Activated CD8-positive, alpha-beta memory T cell treated with anti-CD3 and anti-CD28 coated beads for 48 hours (primary cell): Measurements from ENCODE around the gene KCNE1.

Experiments
- DNase-seq, 3 experiments: peaks; one replicate each; pipeline ENCODE4 v3.0.0-alpha.2; 2020; ENCODE audit warnings: low read depth in 2 of 3, low spot score in 2 of 3

The KCNE1 gene

DNA sequence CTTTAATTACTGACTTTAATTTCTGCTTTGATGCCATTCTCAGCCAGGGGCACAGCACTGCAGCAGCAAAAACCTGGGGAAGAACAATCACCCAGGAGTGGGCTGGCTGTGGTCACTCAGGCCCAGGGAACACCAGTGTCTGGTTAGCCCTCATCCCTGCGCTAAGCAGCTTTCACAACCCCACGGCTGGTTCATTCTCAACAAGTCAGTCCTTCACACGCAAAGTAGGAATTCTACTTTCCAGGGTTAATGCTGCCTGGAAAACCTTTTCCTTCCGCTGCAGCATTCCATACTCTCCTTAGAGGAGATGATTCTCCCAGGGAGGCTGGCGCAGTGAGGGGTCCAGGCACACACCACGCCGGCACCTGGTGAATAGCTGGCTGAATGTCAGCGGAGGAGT lies 24.3 kb upstream of the KCNE1 start:
- no peak for DNase-seq

DNA sequence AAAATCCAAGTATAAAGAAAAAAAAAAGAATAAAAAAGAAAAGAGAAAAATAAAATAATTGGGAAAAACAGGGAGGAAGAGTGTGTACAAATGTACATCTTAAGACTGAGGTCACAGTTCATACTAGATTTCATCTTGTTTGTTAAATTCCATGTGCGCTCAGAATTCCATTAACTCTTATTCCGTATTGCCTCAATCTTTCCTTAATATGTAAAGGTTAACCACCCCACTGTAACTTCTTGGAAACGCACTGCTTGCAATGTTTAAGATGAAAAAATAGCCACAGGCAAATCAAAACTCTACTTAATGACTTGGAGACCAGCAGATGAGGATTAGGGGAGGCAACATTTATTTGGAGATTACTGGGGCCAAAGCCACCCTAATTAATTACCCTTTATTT lies 23.9 kb upstream of the KCNE1 start:
- DNase-seq: no peak

DNA sequence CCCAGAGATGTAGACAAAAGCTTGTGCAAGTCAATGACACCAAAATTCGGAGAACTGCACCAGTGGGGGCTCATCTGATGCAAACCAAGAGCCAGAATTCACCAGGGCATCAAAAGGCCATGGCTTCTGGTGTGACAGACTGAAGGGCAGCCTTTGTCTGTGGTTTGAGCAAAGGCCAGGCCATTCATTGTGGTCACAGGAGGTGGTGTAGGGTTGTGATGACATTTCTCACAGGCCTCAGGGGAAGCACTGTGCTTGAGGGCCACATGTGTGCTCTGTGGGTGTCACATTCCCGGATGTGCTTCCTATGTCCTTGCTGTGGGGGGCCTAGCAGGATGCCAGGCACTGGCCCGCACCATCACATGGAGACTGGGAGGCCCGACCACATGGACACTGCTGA lies 22.5 kb upstream of the KCNE1 start:
- DNase-seq: no peak

DNA sequence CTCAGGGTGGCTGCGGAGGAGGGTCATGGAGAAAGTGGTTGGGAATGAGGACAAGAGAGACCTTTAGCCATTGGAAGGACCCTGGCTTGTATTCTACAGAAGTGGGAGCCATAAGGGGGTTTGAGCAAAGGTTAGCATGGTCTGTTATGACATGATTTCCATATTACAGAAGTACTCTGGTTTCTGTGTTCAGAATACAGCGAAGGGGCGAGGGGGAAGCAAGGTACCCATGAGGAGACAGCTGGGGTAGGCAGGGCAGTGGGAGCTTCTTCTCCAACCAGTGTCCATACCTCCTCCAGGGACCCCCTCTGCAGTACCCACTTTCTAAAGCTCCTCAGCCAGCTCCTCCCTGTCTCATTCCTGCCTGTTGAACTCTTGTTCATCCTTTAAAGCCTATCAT lies 21.9 kb upstream of the KCNE1 start:
- no peak for DNase-seq

DNA sequence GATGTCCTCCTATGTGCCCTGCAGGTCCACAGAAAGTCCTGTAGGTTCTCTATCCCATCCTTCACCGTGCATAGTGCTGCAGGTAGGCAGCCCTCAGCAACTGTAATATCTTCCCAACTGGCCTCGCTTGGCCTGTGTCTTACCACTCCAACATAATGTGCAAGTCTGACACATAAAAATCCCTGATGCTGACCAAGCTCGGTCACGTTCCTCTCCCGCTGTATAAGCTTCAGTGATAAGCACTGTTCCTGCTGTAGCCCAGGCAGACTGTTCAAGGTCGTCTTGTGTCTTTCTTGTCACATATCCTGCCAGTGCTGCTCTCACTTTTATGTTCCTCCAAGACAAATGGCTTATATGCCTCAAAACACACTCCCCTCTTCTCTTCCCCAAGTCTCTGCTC lies 19.4 kb upstream of the KCNE1 start:
- DNase-seq: no peak

DNA sequence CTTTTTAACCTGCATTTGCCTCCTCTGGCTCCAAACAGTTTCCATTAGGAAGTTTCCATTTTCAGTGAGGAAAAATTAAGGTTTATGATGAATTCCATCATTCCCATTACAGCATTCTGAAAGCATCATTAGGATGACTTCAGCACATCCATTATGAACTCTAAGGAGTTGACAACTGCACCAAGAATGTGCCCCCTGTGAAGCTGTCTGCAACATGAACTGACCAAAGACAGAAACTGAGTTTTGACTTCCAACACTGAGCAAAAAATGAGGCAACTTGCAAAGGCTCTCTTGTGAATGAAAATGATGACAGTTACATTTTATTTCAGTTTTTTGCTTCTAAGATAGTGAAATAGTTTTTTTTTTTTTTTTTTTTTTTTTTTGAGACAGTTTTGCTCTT lies 18.3 kb upstream of the KCNE1 start:
- DNase-seq: no peak

DNA sequence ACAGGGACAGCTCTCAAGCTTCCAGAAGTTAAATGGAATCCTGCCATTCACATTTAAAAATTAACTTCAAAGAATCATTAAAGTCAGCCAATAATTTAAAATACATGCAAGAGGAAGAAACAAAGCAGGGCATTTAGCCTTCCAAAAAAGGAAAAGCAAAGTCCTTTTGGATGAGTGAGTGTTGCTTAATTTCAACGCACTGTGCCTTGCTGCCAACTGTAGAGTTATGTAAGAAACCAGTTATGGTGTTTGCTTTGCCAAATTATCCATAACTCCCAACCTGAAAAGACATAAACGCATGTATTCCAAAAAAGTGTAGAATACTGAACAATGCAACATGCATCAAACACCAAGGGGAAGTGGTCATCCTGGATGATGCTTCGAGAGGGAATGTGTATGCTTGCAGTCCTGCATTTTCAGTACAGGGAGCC lies 16.1 kb upstream of the KCNE1 start:
- no peak for DNase-seq

DNA sequence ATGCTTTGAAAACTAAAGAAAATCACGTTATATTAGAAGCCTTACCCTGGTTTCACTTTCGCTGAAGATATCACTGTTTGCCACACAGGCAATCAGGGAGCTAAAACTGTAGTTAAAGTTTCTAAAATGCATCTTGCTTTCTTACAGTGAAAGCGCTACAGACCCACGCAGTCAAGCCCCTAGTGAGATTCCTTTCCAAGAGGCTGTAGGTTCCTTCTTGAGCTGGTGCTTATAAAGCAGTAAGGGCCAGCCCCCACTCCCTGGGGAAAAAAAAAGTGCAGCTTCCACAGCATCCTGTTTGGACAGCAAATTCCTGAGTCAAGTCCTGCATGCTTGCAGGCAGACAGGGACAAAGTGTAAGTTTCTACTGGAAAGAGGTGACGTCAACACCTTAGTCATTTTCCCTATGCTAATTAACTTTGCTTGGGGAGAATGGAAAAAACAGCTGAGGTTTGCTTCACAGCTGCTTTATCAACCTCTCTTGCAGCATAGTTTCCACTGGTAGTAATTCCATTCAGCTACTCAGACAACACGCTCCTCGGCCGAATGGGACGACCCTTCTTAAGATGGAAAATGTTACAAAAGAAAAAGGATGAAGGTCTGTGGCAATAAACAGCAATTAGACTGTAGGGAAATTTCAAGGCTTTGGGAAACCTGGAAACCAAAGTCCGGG lies 14.7 kb upstream of the KCNE1 start:
- peak in 1 of 3 experiments; percentile 13 for DNase-seq

DNA sequence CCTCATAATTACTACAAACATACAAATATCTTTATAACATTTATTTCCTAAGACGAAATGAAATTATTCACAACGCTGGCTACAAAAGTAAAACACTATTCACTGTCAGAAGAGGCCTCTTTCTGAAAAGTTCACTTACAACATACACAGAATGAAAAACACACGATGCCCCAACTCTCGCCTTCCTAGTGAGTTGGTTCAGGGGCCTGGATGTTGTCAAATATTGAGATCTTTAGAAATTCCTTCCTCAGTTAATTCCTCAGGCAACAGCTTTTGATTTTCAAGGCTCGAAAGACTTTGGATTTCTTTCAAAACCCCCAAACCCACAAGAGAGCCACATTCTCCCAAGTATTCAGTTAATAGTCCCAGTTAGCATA lies 14.2 kb upstream of the KCNE1 start:
- no peak for DNase-seq

DNA sequence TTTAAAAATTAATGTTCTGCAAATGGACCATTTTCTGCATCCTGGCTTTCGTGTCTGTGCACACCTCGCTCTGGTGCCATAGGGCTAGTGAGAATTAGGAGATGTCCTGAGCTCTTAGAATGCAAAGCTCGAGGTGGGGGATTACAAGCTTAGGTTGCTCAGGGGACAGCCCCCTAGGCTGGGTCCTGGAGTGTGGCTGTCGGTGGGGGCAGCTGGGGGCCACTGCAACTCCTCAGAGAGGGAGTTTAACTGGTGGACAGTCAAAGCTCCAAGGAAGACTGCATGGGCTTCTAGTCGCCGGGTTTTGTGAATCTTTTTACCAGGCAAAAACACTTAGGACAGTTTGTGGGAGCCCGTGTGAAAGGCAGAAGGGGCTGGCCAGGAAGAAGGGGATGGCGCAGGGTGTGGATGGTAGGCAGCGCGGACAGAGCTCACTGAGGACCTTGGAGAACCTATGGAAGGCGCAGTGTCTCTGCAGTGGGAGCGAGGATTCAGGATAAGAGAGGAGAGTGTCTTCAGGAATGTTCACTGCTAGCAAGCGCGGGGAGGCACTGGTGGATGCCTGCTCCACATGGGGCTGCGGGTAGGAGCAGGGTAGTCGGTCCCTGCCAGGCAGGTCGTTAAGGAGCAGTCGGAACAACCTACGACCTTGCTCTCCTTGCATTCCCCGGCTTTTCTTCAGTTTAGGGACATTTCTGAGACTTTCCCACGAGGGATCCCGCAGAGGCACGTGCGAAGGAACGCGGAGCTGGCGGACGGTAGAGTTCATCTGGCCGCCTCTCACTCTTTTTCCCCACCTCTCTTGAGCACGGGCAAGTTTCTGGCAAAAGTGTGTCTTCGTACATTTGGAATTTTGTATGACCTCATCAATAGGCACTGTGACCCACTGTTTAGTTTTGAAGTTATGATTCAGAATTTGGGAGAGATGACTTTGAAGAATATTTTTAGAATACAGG lies 12.9 kb upstream of the KCNE1 start:
- no peak for DNase-seq

DNA sequence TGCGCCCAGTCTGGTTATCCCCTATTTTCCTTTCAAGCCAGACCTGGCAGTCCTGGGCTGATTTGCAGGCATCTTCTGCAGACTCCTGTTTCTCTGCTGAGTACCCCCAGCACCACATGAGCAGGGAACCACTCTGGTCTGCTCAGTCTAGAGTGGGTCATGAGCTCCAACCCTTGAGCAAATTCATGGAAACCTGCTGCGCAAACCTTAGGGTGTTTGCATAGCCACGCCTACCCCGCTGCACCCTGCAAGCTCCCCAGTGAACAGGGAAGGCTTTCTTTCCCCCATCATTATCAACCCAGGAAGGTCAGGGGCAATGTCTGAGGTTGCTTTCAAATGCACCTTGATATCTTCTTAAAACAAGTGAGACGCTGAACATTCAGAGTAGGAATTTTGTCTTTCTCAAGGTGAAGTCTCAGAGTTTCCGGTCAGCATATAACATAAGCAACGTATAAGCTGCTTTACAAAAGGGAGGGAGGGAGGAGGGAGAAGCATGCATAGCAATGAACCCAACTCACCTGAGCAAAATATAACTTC lies 11.1 kb upstream of the KCNE1 start:
- no peak for DNase-seq

DNA sequence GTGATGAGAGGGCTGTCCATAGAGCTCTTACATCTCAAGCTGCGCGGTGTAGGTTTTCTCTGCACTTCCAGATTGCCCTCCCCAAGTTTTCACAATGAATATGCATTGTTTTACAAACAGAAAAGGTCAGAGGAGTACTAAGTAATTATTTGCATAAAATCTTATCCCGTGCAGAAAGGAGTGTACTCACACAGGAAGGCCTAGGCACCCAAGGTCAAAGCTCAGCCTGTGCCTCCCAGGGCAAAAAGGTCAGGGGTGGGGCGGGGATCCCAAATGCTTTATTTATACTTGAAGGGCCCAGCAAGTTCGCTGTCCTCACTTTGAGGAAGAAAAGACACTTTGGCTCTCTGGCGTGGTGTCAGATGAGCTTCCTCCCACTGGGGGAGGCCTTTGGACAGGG lies 10.3 kb upstream of the KCNE1 start:
- no peak for DNase-seq

DNA sequence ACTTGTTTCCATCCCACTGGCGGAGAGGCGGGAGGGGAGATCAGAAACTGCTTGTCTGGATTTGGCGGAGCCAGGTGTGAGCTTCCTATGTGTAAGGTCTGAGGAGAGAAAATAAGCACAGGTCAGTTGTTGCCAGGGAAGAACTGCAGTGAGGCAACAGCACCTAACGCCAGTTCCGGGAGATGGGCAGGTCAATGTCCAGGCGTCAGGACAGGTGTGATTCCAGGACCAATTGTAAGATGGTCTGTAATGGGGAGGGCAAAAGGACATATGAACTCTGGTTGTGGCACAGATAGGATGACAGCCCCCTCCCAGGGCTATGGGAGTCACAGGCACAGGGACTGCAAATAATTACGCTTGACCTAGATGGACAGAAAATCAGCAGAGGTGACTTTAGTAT lies 9.6 kb upstream of the KCNE1 start:
- no peak for DNase-seq

DNA sequence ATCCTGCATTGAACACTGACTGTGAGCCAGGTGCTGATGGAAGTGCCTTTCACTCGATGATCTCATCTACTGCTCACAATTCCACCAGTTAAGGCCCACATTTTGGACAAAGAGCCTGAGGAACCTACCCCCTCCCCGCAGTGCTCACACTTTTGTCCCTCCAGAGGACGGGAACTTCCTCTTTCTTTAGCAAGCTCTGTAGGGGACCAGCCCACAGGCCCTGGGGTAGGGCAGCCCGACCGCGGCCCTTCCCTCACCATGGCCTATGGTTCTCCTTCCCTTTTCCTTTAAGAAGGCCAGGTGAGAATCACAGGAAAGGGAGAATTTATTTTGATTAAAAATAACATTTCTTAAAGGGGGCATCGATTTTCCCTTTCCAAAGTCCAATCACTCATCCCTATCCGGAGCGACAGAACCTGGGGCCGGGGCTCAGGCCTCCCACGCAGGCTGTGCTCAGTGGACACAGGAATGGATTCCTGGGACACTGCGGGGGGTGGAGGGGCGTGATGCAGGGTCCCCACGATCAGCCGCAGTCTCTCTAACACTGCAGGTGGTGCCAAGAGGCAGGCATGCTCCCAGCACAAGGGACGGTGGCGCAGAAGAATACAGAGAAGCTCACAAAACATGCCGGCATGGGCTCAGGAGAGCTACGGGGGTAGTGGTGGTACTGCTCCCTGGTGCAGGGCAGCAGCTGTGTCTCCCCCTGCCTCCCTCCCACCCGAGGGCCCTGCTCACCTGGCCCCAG lies 8.9 kb upstream of the KCNE1 start:
- no peak for DNase-seq

DNA sequence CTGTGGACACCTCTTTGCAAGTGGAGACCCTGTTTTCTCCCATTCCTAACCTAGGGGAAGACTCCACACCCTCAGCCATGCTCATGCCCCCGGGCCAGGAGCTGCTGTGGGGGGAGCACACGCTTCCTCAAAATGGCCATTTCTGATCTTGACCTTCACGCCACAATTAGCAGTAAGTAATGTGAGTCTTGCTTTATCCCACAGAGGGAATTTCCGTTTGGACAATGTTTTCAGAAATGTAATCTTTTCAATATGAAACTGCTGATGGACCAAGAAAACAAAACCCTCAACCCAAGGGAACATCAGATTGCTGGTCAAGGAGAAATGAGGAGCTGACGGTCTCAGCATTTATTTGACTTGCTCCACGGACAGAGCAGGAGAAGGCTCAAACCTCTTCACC lies 8.3 kb upstream of the KCNE1 start:
- DNase-seq: no peak

DNA sequence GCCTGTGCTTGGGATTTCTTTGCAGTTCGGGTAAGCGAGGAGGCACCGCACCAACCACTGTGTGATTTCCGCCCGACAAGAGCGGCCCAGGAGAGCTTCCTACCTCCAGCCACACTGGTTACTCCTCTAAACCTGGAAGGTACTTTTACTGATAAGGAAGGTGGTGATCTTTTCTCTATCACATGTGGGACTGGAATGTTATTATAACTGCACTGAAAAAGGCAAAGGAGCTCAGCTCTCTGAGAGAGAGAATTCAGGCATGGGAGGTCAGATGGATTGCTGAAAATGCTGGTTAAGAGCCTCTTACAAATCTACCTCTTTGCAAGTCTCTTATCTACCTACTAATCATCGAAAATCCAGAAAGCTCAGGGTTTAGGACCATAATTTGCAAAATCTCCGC lies 7.7 kb upstream of the KCNE1 start:
- no peak for DNase-seq

DNA sequence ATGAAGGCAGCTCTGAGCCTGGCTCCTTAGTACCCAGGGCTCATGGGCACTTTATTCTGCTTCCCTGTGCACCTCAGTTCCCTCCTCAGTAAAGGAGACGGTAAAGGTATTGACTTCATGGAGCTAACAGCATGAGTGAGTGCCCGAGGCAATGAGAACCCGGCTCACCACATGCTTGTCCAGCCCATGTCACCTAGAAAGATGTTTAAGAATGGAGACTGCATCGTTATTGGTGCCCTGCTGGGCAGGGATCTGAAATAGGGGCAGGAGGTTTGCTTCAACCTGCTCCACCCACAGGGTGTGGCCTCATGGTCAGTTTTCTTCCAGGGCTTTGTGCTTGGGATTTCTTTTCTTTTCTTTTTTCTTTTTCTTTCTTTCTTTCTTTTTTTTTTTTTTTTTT lies 7.0 kb upstream of the KCNE1 start:
- DNase-seq: no peak

DNA sequence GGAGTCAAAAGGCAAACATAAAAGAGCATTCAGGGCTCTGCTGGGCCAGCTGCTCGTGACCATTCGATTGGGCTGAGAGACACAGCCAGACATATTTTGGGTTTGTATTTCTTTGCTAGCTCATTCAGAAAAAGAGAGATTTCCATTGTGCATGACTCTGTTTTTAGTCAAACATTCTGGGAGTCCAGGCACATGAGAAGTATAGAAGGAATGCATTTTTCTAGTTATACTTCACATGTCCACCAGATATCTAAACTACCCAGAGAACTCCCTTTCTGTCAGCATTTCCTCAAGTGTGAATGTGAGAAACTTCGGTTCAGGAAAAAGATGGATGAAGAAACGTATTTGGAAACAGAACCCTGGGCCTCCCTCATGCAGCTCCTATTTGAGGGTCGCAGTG lies 6.3 kb upstream of the KCNE1 start:
- DNase-seq: no peak

DNA sequence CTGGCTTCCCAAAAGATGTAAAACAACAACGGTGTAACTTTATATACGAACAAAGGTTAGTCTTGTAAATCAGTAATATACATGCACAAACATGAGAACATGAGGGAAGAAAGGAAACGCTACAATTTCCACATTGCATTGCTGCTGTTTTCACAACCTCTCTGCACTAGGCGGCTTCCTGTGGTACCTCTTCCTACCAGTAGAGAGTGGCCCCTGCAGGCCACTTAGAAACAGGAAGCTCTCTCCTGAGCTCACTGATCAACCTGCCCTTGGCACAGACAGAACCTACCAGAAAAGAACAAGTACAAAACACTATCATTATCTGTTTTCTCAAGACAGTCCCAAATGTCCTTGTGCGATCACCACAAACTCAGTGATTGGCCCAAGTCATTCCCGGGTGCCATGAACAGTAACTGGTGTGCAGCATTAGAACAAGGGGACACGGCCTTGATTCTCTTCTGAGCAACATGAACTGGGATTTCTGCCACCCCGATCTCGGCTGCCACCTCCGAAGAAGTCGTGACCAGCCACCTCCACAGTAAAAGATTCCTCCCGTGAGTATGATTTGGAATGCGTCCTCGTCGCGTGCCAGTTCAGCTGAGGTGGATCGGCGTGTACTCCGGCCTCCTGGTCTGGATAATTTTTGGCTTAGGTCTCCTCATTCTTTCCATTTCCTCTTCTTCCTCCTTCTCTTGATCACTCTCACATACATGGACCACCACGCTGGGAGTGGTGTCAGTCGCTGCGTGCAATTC lies 5.7 kb upstream of the KCNE1 start:
- DNase-seq: no peak

DNA sequence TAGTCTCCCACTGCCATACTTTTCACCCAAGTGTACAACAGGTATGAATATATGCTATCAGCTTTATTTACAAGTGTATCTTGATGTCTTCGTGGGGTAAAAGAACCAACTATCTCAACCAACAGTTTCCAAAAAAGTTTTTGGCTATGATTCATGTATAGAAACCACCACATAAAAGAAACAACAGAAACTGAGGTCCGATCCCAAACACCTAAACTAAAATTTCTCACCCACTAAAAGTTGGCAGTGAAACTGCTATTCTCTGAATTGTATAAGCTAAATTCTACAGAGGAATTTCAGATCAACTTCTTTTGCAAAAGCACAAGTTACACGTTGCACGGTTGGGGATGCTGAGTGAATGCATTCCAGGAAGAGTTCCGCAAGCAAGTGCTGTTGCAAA lies 5.0 kb upstream of the KCNE1 start:
- DNase-seq: no peak

DNA sequence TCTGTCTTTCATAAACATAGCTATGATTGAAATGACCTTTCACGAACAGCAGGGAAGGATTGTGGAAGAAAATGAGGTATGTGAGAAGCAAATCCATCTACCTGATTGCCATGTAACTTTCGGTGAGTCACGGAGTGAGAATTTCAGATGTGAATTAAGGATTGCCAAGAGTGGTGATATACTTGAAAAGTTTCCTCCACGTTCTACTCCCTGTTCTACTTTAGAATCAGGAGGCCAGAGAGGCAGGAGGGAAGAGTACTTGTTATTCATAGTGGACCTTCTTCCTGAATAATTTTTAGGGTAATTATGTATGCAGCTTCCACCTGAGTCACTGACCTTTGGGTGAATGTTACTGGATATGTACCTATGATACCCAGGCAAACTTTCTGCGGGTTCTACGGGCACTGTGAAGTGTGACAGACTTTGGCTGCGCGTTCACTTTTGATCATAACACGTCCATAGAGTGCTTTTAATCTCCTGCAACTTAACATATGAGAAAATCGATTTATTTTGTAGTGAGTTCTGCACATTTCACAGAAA lies 2.6 kb upstream of the KCNE1 start:
- no peak for DNase-seq
